Astrocyte of the spinal cord (primary cell): ENCODE data around the gene TMEM54.

ENCODE experiments used
- DNase-seq: peaks from one replicate; pipeline ENCODE4 v3.0.0; 2011; ENCODE audit warnings: low read depth, low spot score
- H3K4me3 ChIP-seq: 2 replicates; pipeline ENCODE4 v1.5.1; 2011; ENCODE audit warnings: low read depth, mild to moderate bottlenecking, low read length, moderate library complexity
- CTCF ChIP-seq: IDR thresholded peaks from 2 replicates; pipeline ENCODE4 v1.5.1; 2012; ENCODE audit warnings: low read depth, mild to moderate bottlenecking, low read length, inconsistent platforms
- in situ Hi-C: cut with HindIII; loops from 2 replicates; pipeline ENCODE4 v1.10.0; 2017; ENCODE audit warnings: low sequenced_read_pairs

TMEM54 gene

DNA sequence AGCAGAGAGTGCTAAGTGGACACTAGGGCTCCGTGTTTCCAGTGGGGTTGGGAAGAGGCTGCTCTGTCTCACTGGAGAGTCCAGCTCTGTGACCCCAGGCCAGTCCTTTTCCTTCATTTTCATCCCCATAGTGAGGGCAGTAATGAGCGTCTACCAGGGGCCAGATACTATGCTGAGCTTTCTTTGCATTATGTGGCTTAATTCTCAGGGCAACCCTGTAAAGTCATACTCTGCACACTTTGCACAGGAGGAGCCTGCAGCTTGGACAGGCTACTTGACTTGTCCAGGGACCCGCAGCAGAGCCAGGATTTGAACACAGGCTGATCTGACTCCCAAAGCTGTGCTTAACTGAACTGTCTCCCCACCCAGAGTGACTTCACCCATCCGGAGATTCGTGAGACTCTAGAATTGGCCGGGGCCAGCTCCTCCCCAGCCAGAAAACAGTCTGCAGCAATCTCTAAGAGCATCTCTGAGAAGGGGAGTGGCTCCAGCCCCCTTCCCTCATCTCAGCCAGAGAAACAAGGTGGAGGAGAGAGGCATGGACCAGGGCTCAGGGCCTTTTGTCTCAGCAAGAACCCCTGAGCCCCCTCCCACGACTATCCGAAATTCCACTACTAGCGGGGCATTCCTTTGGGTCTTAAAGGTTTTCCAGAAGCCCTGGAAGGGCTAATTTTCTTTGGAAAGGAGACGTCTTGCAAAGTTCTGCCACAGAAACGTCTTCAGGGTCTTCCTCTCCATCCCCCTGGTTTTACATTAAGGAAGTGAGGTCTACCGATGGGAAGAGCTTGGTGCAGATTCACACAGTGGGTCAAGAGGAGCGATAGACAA, 29.6 kb downstream of the TMEM54 start:
- peak overlapping the region; percentile 48 for H3K4me3 ChIP-seq
- in situ Hi-C loops, result no loop called here
- DNase-seq, result peak; percentile 23
- TF ChIP-seq CTCF, result no peak

DNA sequence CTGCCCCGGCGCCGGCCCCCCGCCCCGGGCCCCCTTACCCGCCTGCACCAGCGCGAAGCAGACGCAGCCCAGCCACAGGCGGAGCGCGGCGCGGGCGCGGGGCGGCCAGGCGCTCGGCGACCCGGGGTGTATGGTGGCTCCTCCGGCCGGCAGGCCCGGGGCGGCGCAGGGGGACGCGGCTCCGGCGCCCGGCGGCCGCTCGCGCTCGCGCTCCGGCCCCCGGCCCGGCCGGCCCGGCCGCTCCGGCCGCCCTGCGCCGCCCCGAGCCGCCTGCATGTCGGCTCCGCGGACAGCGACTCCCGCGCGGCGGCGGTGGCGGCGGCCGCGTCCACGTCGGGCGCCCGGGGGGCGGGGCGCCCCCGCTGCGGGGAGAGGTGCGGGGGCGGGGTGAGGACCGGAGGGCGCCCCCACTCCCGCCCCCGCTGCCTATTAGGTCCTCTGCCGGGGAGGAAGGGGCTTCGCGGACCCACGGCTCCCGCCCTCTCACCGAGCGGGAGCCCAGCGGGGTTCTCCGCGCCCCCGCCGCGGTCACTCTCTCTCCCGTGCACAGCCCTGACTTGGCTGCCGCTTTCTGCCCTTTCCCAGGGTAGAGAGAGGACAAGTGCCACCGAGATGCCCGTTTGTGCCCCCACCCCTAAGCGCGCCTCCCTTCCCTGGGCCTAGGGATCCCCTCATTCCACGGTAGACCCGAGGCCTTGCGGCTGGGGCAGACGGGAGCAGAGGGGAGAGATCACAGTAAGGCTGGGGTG, 30.4 kb downstream of the TMEM54 start, which contains the start of gene FNDC5:
Gene FNDC5 (minus strand): TSS at position 298 of the 749 bp plus-strand sequence.
- in situ Hi-C loops, result no loop called here
- no peak for TF ChIP-seq CTCF
- no peak for DNase-seq
- peak within 1 kb of the TSS; percentile 48 for H3K4me3 ChIP-seq

- no peak for TF ChIP-seq CTCF
- H3K4me3 ChIP-seq, result peak overlapping the region; percentile 29
- no peak for DNase-seq
- in situ Hi-C loops, result no loop called here
Measured at GRCh38 chr1:32869923-32870614, 31.1 kb downstream of the TMEM54 start.

- no peak for DNase-seq
- in situ Hi-C loops, result no loop called here
- no peak for TF ChIP-seq CTCF
- no peak overlapping the region for H3K4me3 ChIP-seq
Measured at GRCh38 chr1:32868806-32869455, 32.3 kb downstream of the TMEM54 start.

- in situ Hi-C loops, result no loop called here
- no peak for DNase-seq
- H3K4me3 ChIP-seq, result no peak overlapping the region
- TF ChIP-seq CTCF, result no peak
Measured at GRCh38 chr1:32868085-32868484, 33.1 kb downstream of the TMEM54 start.

DNA sequence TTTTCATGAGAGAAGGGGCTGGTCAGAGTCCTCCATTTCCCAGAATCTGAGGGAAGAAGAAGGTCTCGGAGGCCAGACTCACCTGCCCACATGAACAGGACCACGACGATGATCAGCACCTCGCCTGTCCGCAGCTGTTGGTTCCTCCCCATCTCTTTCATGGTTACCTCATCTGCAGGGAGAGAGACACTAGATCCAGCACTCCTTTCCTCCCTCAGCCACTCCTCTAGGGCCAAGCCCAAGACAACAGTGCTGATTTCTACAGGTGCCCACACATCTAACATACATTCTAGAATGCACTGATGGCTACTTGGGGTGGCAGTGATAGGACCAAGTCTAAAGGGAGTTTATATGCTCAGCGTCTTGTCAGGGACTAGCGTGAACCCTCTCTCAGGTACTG, 33.5 kb downstream of the TMEM54 start:
- no peak overlapping the region for H3K4me3 ChIP-seq
- TF ChIP-seq CTCF, result no peak
- in situ Hi-C loops, result no loop called here
- DNase-seq, result no peak
